H1 (cell line): ENCODE measurements around the gene UROS. TPM values are rescaled to one million over a fixed set of nuclear protein-coding genes. Genes with fewer than 3 reads are reported as not detected.

ENCODE experiments used
- CTCF ChIA-PET: fragments of 300-600 bp; sonication (Branson Sonifier 250); formaldehyde crosslinking; loops from one replicate; lab custom pipeline; 2021; ENCODE audit not compliant: partially characterized antibody; lab: Charles Lee
- POLR2A ChIA-PET: fragments of 300-600 bp; sonication (Branson Sonifier 250); formaldehyde crosslinking; loops from one replicate; lab custom pipeline; 2021; ENCODE audit warnings: inconsistent platforms; ENCODE audit not compliant: partially characterized antibody; lab: Charles Lee
- DNase-seq, 2 experiments: peaks; one replicate each; pipeline versions ENCODE4 v3.0.0 to v3.0.0-alpha.2; 2010 to 2022; ENCODE audit warnings: low spot score in 2 of 2, low read depth in 1 of 2, mixed read lengths in 1 of 2
- FAIRE-seq: peaks from 2 replicates; lab custom pipeline; 2011; peaks lifted over from hg19 to GRCh38; lab: Jason Lieb, UNC
- H2AFZ ChIP-seq: 2 replicates; pipeline ENCODE4 v1.8.1; 2012; ENCODE audit warnings: low read length, inconsistent platforms
- H2AK5ac ChIP-seq: 2 replicates; pipeline ENCODE4 v1.6.1; 2013; ENCODE audit warnings: low read depth, low read length
- H2BK120ac ChIP-seq: replicated peaks from 2 replicates; pipeline ENCODE3; 2013; ENCODE audit warnings: low read depth, low read length, inconsistent platforms
- H2BK12ac ChIP-seq: 2 replicates; pipeline ENCODE4 v1.6.1; 2013; ENCODE audit warnings: low read depth, low read length
- H2BK15ac ChIP-seq: 2 replicates; pipeline ENCODE4 v1.6.1; 2013; ENCODE audit warnings: low read length
- H2BK20ac ChIP-seq: 2 replicates; pipeline ENCODE4 v1.6.1; 2013; ENCODE audit warnings: low read length
- H2BK5ac ChIP-seq: 2 replicates; pipeline ENCODE4 v1.6.1; 2013; ENCODE audit warnings: low read depth, low read length
- H3K14ac ChIP-seq: 2 replicates; pipeline ENCODE4 v1.6.1; 2013; ENCODE audit warnings: inconsistent platforms; ENCODE audit not compliant: insufficient read length
- H3K18ac ChIP-seq: 2 replicates; pipeline ENCODE4 v1.6.1; 2013; ENCODE audit warnings: low read length; ENCODE audit errors: extremely low read depth
- H3K23ac ChIP-seq: 2 replicates; pipeline ENCODE4 v1.6.1; 2013; ENCODE audit warnings: inconsistent platforms; ENCODE audit not compliant: insufficient read length
- H3K23me2 ChIP-seq: 2 replicates; pipeline ENCODE4 v1.6.1; 2013; ENCODE audit warnings: low read depth, low read length
- H3K27ac ChIP-seq: 2 replicates; pipeline ENCODE4 v1.6.1; 2011; ENCODE audit warnings: low read depth, low read length, inconsistent platforms
- H3K27me3 ChIP-seq, 4 experiments: replicated peaks in 1 of 4; 1 replicate in 1 of 4; 2 replicates in 3 of 4; pipeline versions ENCODE4 v1.6.1 to v1.8.1; 2011 to 2013; ENCODE audit warnings: low read length in 3 of 4, mild to moderate bottlenecking in 3 of 4, inconsistent platforms in 2 of 4, mixed read lengths in 2 of 4, moderate library complexity in 1 of 4; ENCODE audit not compliant: control insufficient read depth in 3 of 4, insufficient read depth in 3 of 4; ENCODE audit errors: extremely low read depth in 1 of 4
- H3K36me3 ChIP-seq, 4 experiments: 2 replicates each; pipeline versions ENCODE4 v1.6.1 to v1.8.1; 2011 to 2013; ENCODE audit warnings: mild to moderate bottlenecking in 4 of 4, low read length in 3 of 4, moderate library complexity in 2 of 4, control low read depth in 1 of 4, inconsistent platforms in 1 of 4; ENCODE audit not compliant: insufficient read depth in 4 of 4, control insufficient read depth in 2 of 4
- H3K4ac ChIP-seq: replicated peaks from 2 replicates; pipeline ENCODE3; 2013; ENCODE audit warnings: low read length, low read depth, mixed read lengths, inconsistent platforms; ENCODE audit not compliant: insufficient read length
- H3K4me1 ChIP-seq, 4 experiments: replicated peaks in 1 of 4; 1 replicate in 1 of 4; 2 replicates in 3 of 4; pipeline versions ENCODE4 v1.6.1 to v1.8.1; 2011 to 2013; ENCODE audit warnings: low read length in 3 of 4, inconsistent platforms in 2 of 4, mixed read lengths in 1 of 4; ENCODE audit not compliant: insufficient read depth in 4 of 4, control insufficient read depth in 3 of 4
- H3K4me2 ChIP-seq, 2 experiments: 2 replicates each; pipeline versions ENCODE4 v1.6.1 to v1.8.1; 2011 to 2013; ENCODE audit warnings: low read depth in 2 of 2, low read length in 2 of 2, control low read depth in 1 of 2, inconsistent platforms in 1 of 2, mild to moderate bottlenecking in 1 of 2; ENCODE audit not compliant: insufficient read depth in 1 of 2
- H3K4me3 ChIP-seq, 4 experiments: fragments of 200-600, 300-600 bp in 1 of 4; sonication (generic), shearing (Covaris generic), sonication (Bioruptor Twin) in 1 of 4; 2 replicates each; pipeline versions ENCODE4 v1.5.1 to v1.8.1; 2011 to 2016; ENCODE audit warnings: low read length in 4 of 4, low read depth in 3 of 4, control low read depth in 2 of 4, inconsistent platforms in 2 of 4, mild to moderate bottlenecking in 2 of 4, mixed read lengths in 1 of 4, moderate library complexity in 1 of 4; ENCODE audit not compliant: insufficient read depth in 2 of 4; ENCODE audit errors: extremely low read depth in 1 of 4
- H3K56ac ChIP-seq: replicated peaks from 2 replicates; pipeline ENCODE3; 2013; ENCODE audit warnings: low read depth, mild to moderate bottlenecking, mixed read lengths, low read length, inconsistent platforms; ENCODE audit not compliant: insufficient read length
- H3K79me1 ChIP-seq: 2 replicates; pipeline ENCODE4 v1.6.1; 2013; ENCODE audit warnings: low read depth, low read length, control low read depth
- H3K79me2 ChIP-seq, 2 experiments: 2 replicates each; pipeline versions ENCODE4 v1.6.1 to v1.8.1; 2012 to 2013; ENCODE audit warnings: low read length in 2 of 2, mild to moderate bottlenecking in 2 of 2, inconsistent platforms in 1 of 2; ENCODE audit not compliant: insufficient read depth in 2 of 2, control insufficient read depth in 1 of 2
- H3K9ac ChIP-seq, 4 experiments: replicated peaks in 1 of 4; 1 replicate in 1 of 4; 2 replicates in 3 of 4; pipeline versions ENCODE4 v1.6.1 to v1.8.1; 2011 to 2013; ENCODE audit warnings: low read depth in 3 of 4, low read length in 3 of 4, control low read depth in 2 of 4, mild to moderate bottlenecking in 2 of 4, moderate library complexity in 2 of 4, inconsistent platforms in 1 of 4; ENCODE audit errors: extremely low read depth in 1 of 4
- H3K9me3 ChIP-seq, 2 experiments: 2 replicates each; pipeline versions ENCODE4 v1.6.1 to v1.8.1; 2012 to 2013; ENCODE audit warnings: mild to moderate bottlenecking in 2 of 2, moderate library complexity in 2 of 2, control low read depth in 1 of 2, inconsistent platforms in 1 of 2, low read depth in 1 of 2, low read length in 1 of 2, mixed read lengths in 1 of 2; ENCODE audit not compliant: insufficient read depth in 2 of 2
- H4K20me1 ChIP-seq, 2 experiments: replicated peaks in 1 of 2; 2 replicates each; pipeline versions ENCODE3 to v1.8.1; 2011 to 2013; ENCODE audit warnings: inconsistent platforms in 2 of 2, low read length in 2 of 2, mild to moderate bottlenecking in 1 of 2; ENCODE audit not compliant: insufficient read depth in 2 of 2, control insufficient read depth in 1 of 2
- H4K5ac ChIP-seq: 2 replicates; pipeline ENCODE4 v1.6.1; 2013; ENCODE audit warnings: low read length, low read depth, mixed read lengths, inconsistent platforms; ENCODE audit not compliant: insufficient read length
- H4K8ac ChIP-seq: 2 replicates; pipeline ENCODE4 v1.8.0; 2013; ENCODE audit warnings: mild to moderate bottlenecking, moderate library complexity, low read length, inconsistent platforms; ENCODE audit not compliant: insufficient read depth; ENCODE audit errors: extremely low read depth
- H4K91ac ChIP-seq: replicated peaks from 2 replicates; pipeline ENCODE3; 2013; ENCODE audit warnings: low read length, mixed read lengths, inconsistent platforms; ENCODE audit not compliant: insufficient read length
- CBX5 ChIP-seq: fragments of 300-800, 300-1000 bp; sonication (generic); IDR thresholded peaks from 2 replicates; pipeline ENCODE4 v1.7.1; 2016; ENCODE audit warnings: antibody characterized with exemption, low read length, low read depth
- CBX8 ChIP-seq: fragments of 300-800, 300-1000 bp; sonication (generic); IDR thresholded peaks from 2 replicates; pipeline ENCODE4 v1.7.1; 2016; ENCODE audit warnings: low read depth, low read length, borderline replicate concordance
- CTBP2 ChIP-seq: IDR thresholded peaks from 2 replicates; pipeline ENCODE4 v1.7.0; 2011; ENCODE audit warnings: borderline replicate concordance, mild to moderate bottlenecking, moderate library complexity, mixed read lengths, low read length; ENCODE audit not compliant: insufficient read depth, insufficient read length
- HDAC2 ChIP-seq, 2 experiments: fragments of 300-600 bp in 1 of 2; sonication (generic) in 1 of 2; IDR thresholded peaks; 2 replicates each; pipeline ENCODE4 v1.6.1; 2011 to 2012; ENCODE audit warnings: low read depth in 2 of 2, low read length in 2 of 2, mild to moderate bottlenecking in 2 of 2, moderate library complexity in 2 of 2, borderline replicate concordance in 1 of 2, inconsistent platforms in 1 of 2
- HDAC6 ChIP-seq: IDR thresholded peaks from one replicate; pipeline ENCODE4 v1.7.1; 2012; ENCODE audit warnings: low read depth, mild to moderate bottlenecking, inconsistent platforms, low read length, moderate library complexity
- KDM5A ChIP-seq: fragments of 200-600 bp; IDR thresholded peaks from 2 replicates; pipeline ENCODE4 v1.7.1; 2012; ENCODE audit warnings: mild to moderate bottlenecking, low read length, inconsistent platforms, mixed read lengths
- MAFK ChIP-seq: IDR thresholded peaks from 2 replicates; pipeline ENCODE4 v1.6.1; 2012; ENCODE audit warnings: low read depth, mild to moderate bottlenecking, improper control_type of control experiment, low read length
- NRF1 ChIP-seq: IDR thresholded peaks from 2 replicates; pipeline ENCODE4 v1.6.1; 2011; ENCODE audit warnings: mild to moderate bottlenecking, low read depth, low read length, improper control_type of control experiment
- POU5F1 ChIP-seq: IDR thresholded peaks from 2 replicates; pipeline ENCODE4 v1.6.1; 2011; ENCODE audit warnings: low read depth, mild to moderate bottlenecking, low read length, moderate library complexity
- SIN3A ChIP-seq, 2 experiments: IDR thresholded peaks in 1 of 2; conservative IDR thresholded peaks in 1 of 2; 2 replicates each; pipeline ENCODE4 v1.6.1; 2011 to 2012; ENCODE audit warnings: low read length in 2 of 2, improper control_type of control experiment in 1 of 2, low read depth in 1 of 2, mild to moderate bottlenecking in 1 of 2
- SP1 ChIP-seq: IDR thresholded peaks from 2 replicates; pipeline ENCODE4 v1.6.1; 2011; ENCODE audit warnings: low read depth, low read length
- SP4 ChIP-seq: IDR thresholded peaks from 2 replicates; pipeline ENCODE4 v1.6.1; 2012; ENCODE audit warnings: low read length, inconsistent platforms
- TAF7 ChIP-seq: optimal IDR thresholded peaks from 2 replicates; pipeline ENCODE3; 2011; ENCODE audit warnings: low read depth, mild to moderate bottlenecking, inconsistent platforms, low read length, moderate library complexity, borderline replicate concordance
- ZNF274 ChIP-seq: IDR thresholded peaks from 2 replicates; pipeline ENCODE4 v1.7.0; 2012; ENCODE audit warnings: low read length, borderline replicate concordance; ENCODE audit errors: extremely low read depth
- WGBS, 2 experiments: shearing (Covaris generic) in 1 of 2; methylation state at CpG; one replicate each; pipeline versions ENCODE4 v1.1.6 to v1.1.7; 2013 to 2015; ENCODE audit warnings: low lambda C conversion rate in 2 of 2, mixed read lengths in 2 of 2, inconsistent platforms in 1 of 2, low coverage in 1 of 2, missing lambda C conversion rate in 1 of 2; ENCODE audit not compliant: insufficient replicate concordance in 2 of 2, insufficient coverage in 1 of 2, insufficient read length in 1 of 2; ENCODE audit errors: extremely low coverage in 1 of 2, missing lambda C conversion rate in 1 of 2; 5-methylcytosine and 5-hydroxymethylcytosine counted together
- polyA plus RNA-seq, 7 experiments: library from polyadenylated mRNA; depleted of rRNA in 3 of 7; stranded (reverse) in 5 of 7; unstranded in 2 of 7; fragments of >200 nt in 5 of 7; fragments of 200-250 nt in 2 of 7; gene quantifications; 1 replicate in 5 of 7; 2 replicates in 1 of 7; 4 replicates in 1 of 7; pipeline versions ENCODE4 v1.2.1 to v1.2.3, GENCODE V29; 2011 to 2013; ENCODE audit warnings: missing spikeins in 2 of 7, mixed read lengths in 2 of 7
- total RNA-seq: library from RNA; stranded (reverse); fragmentation: NEBNext Ultra II Directional; extraction: Animal tissue kit (Norgen Biotek cat#: 25700); gene quantifications from 2 replicates; pipeline ENCODE4 v1.2.1, GENCODE V29; 2021

UROS gene
- total and polyA plus RNA-seq, 2 of the 8 experiments (the other 6 are each of a cell fraction or from before 2014, with no cell fraction given): 45.6 to 58.0 TPM

DNA sequence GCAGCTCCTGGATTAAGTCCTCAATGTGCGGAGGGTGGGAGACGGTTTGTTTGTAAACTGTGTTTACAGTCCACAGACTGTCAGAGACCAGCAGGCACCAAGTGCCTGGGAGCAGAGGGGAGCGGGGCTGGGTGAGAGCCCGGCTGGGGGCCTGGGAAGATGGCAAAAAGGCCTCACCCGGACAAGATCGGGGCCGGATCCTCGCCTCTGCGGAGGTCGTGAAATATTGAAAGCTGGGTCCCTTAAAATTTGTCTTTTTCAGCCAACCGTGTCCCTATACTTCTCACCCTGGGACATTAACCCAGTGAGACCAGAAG lies 50.2 kb downstream of the UROS start:
- Histone ChIP-seq H3K23me2 (no peaks in the 10 kb centered on the region), H3K4ac (no peak overlapping the region), H2BK20ac (no peak overlapping the region), H3K23ac (no peak overlapping the region), H3K4me2 (no peak overlapping the region), H3K79me1 (no peaks in the 10 kb centered on the region), H4K5ac (no peak overlapping the region), H2AFZ (no peak overlapping the region), H3K27me3 (no peaks in the 10 kb centered on the region), H3K36me3 (no peaks in the 10 kb centered on the region), H2BK120ac (no peak overlapping the region), H3K14ac (no peak overlapping the region), H3K18ac (no peak overlapping the region), H4K91ac (no peak overlapping the region), H3K4me1 (no peaks in the 10 kb centered on the region), H3K27ac (no peak overlapping the region), H2BK15ac (no peak overlapping the region), H2BK12ac (no peak overlapping the region), H3K56ac (no peak overlapping the region), H3K9ac (no peak overlapping the region), H4K20me1 (no peaks in the 10 kb centered on the region), H3K79me2 (no peaks in the 10 kb centered on the region), H3K9me3 (no peaks in the 10 kb centered on the region), H3K4me3 (no peak overlapping the region), H2BK5ac (no peak overlapping the region), H2AK5ac (no peak overlapping the region), H4K8ac (no peak overlapping the region)
- WGBS, 2 experiments: 86% methylated on average over 8 of the region's 11 CpGs; no CpG with 5 or more reads in 1 of the 2 experiments
- DNase-seq (no peak), FAIRE-seq (no peak)
- CTCF ChIA-PET: interaction anchor here (0.8 to 1.0 kb wide), 2 partner anchors 18 to 50 kb away, joined by 3 read pairs; partner anchors contain the start of gene UROS
- POLR2A ChIA-PET: no interaction called here
- TF ChIP-seq MAFK: no peak
- TF ChIP-seq TAF7: no peak
- TF ChIP-seq HDAC2 (IDR thresholded peaks at IDR 0.05; ENCODE audit: borderline replicate concordance in 1 of 2, low read depth in 2 of 2, low read length in 2 of 2): no peak
- no peak for TF ChIP-seq ZNF274
- TF ChIP-seq KDM5A: no peak
- TF ChIP-seq SP1: no peak
- no peak for TF ChIP-seq SIN3A (conservative IDR thresholded peaks at IDR 0.05 in 1 of 2, IDR thresholded peaks at IDR 0.05 in 1 of 2; ENCODE audit: low read depth in 1 of 2, low read length in 2 of 2)
- no peak for TF ChIP-seq NRF1
- no peak for TF ChIP-seq HDAC6
- no peak for TF ChIP-seq CBX5
- TF ChIP-seq POU5F1: no peak
- no peak for TF ChIP-seq SP4
- no peak for TF ChIP-seq CTBP2
- TF ChIP-seq CBX8: no peak
